HG02884 (cell line): ENCODE data around the gene XAGE3.
A peak's percentile ranks its signal among the peaks of the same experiment; 100 is the strongest.
"Not testable (repeated sequence)": the region's sequence is repeated elsewhere in the genome, so short reads cannot be mapped to it uniquely, and the experiment has no call there.

Source experiments
- ATAC-seq: cut with Tn5 transposase; IDR thresholded peaks from one replicate; pipeline ENCODE4 v1.9.1; 2021; ENCODE audit warnings: mild to moderate bottlenecking, moderate library complexity; ENCODE audit not compliant: unreplicated experiment

XAGE3 gene, protein sequence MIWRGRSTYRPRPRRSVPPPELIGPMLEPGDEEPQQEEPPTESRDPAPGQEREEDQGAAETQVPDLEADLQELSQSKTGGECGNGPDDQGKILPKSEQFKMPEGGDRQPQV

DNA sequence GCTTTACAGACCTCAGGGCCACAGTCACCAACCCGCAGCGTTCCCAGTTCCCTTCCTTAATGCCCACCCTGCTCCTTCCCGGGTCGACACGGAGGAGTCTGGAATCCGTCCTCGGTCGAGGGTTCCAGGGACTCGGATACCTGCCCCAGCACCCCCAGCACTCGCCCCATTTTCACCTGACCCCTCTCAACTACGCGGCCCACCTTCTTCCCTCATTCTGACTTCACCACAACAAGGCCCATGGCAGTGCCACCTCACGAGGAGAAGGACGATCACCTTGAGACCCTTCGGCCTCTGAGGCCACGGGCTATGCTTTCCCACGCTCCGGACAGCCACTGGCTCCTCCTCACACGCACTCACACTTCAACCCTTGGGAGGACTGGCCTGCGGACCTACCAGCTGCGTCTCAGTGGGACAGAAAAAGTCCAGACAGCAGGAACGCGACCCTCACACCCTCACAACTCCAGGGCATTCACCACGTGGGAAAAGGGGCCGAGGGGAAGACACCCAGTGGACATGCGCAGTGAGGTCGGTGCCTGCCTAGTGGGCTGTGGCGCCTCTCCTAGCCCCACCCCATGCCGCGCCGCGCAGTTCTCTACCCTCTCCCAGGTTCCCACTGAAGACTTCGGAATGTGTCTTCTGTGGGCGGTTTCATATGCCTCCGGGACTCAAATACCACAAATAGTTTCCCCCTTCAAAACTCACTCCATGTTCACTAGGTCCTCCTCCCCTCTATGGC, at the start of gene XAGE3:
Gene XAGE3 (minus strand): TSS at position 474 of the 739 bp plus-strand sequence. CDS start 950 bp downstream, outside the sequence.
- no peak for ATAC-seq

DNA sequence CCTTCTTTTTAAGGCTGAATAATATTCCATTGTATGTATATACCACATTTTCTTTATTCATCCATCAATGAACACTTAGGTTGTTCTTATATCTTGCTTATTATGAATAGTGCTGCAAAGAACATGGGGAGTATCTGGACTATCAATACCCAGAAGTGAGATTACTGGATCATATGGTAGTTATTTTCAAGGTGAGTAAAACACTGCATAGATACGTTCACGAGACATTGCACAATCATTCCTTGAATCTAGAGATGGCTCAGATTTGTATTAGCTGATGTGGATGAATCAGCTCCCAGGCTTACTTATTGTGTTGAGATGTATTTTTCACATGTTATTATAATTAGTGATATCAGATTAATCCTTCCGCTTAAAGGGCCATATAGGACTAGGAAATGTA, 46.8 kb upstream of the XAGE3 start:
- ATAC-seq: not testable (repeated sequence)

DNA sequence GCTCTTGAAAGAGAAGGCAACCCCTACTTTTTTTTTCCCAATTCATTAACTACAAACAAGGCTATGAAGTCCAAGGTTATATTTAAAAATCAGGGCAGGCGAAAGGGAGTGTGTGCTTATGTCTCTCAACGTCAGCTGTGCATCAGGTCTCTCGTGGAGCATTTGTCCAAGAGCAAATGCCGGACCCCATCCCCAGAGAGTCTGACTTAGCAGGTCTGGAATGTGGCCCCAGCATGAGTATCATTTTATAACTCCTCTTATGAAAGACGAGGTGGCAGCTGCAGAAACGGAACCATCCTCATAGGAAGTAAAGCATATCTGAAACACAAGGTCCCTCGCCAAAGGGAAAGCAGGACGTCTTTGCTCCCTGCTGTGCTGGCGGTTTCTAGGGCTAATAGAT, 45.8 kb upstream of the XAGE3 start:
- not testable (repeated sequence) for ATAC-seq

DNA sequence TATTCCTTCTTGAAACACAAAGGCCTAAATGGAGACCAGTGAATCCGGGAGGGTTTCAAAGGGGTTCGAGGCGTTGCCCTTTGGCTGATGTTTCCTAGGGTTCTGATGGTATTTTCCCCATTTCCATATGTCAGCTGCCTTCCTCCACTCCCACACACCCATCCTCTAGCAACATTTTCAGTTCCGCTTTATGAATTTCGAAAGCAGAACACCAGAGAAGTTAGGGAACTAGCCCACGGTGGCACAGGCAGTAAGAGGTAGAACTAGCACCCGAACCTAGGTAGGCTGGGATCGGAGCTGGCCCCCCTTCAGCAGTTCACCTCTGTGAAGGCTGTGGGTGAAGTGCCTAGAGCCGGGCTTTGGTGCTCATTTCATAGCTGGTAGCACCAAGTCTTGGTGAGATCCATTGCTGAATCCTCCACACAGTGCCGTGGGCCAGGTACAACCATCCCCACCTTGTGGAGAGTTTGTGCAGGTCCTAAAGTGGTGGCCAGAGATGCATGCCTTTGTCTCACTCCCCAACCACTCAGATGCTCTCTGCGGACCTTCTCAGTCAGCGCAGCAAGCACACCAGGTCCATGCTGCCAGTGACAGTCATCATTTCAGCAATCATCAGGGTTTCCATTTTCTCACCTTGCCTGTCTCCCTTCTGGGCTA, 41.6 kb upstream of the XAGE3 start:
- not testable (repeated sequence) for ATAC-seq

DNA sequence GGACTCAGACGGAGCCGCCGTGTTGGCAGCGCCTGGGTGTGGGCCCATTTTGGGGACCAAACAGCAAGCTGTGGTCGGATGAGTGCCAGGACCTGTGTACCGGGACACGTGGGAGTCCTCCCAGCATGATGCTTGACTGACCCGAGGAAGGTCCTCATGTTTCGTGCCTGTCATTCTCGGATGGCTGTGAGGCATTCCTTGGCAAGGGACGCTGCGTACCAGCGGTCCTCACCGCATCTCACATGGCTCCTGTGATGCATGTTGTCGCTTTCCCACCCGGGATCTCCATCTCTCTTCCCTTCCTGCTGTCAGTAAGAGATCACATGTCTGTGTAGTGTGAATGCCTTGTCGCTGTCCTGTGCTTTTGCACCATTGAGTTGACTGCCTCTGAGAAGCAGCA, 40.0 kb upstream of the XAGE3 start:
- ATAC-seq: not testable (repeated sequence)

DNA sequence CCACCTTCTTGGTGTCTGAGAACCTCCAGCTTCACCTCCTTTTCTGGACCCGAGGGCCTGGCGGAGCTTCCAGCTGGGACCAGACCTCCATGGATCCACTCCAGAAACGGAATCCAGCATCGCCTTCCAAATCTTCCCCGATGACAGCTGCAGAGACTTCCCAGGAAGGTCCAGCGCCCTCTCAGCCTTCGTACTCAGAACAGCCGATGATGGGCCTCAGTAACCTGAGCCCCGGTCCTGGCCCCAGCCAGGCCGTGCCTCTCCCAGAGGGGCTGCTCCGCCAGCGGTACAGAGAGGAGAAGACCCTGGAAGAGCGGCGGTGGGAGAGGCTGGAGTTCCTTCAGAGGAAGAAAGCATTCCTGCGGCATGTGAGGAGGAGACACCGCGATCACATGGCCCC, 39.3 kb upstream of the XAGE3 start:
- ATAC-seq: not testable (repeated sequence)

DNA sequence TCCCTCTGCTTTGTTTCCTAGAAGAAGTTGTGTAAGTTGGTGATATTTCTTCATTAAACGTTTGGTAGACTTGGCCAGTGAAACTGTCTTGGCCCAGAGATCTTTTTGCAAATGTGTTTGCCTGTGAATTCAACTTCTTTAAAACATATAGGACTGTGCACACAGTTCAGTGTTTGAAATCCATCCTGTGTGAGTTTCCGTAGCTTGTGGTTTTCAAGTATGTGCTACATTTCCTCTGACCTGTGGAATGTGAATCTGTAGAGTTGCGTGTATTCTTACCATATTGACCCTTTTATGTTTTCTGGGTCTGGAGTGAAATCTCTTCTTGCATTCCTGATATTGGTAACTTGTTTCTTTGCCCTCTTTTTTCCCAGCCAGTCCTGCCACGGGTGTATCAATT, 38.2 kb upstream of the XAGE3 start:
- not testable (repeated sequence) for ATAC-seq

DNA sequence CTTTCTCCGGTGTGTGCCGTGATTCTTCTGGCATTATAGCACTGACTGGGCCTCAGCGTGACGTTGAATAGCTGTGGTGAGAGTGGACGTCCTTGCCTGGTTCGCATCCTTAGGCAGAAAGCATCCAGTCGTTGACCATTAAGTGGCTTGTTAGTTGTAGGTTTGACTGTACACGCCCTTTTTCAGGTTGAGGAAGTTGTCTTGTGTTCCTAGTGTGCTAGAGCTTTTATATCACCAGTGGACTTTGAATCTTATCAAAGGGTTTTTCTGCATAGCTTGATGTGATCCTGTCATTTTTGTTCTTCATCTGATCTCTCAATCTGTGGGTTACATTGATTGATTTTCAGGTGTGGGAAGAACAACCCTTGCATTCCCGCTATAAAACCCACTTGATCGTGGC, 37.6 kb upstream of the XAGE3 start:
- ATAC-seq: not testable (repeated sequence)

DNA sequence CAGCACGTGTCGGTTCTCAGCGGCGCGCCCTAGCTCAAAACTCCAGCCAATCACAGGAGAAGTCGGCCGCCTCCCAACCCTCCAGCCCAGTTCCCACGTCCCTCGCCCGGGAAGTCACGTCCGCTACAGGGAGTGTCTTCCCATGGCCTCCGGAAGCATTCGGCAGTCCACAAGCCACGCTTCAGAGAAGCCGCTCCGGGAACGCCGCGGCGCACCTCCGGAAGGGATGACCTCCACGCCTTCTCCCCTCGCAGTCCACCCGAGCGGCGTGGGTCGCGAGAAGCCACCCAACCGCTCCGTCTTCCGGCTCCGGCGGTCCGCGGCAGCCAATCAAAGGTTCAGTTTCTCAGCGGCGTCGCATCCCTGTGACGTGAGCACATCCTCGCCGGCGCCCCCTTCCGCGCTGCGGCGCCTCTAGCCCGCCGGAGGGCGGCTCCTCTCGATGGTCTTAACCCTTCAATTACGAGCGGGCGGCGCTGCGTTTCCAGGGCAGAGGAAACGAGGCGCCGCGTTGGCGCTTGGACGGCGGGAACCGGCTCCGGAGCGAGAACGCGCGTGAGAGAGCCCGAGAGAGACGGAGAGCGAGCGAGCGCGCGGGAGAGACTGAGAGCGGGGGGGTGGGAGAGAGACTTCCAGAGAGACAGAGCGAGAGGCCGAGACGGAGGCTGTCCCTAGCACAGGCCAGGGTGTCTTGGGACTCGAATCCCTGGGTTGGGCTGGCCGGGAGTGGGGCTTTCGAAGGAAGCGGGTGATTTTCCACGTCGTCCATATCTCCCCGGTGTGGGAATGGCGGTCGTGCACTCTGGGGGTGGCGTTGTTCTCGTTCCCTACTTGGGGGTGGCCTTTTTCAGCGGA, 29.2 kb upstream of the XAGE3 start, which contains the start of gene FAM156B:
Gene FAM156B (plus strand): TSS at position 476 of the 855 bp plus-strand sequence. CDS start 9,896 bp downstream, outside the sequence.
- ATAC-seq: peak; percentile 82

DNA sequence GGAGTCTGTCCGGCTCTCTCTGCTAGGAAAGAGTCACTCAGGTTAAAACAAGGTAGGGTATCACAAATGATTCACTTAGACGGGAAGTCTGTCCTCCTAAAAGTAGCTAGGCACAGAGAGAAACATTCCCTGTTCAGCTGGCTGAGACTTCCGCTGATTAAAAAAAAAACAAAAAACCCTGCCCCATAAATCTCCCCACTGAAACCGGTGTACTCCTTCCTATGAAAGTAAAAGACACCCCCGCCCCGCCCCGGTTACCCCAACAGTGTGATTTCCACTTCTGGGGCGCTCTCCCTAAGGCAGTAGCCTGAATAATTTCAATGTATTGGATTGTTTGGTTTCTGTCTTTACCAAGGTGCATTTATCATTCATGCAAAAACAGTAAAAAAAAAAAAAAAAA, 28.6 kb upstream of the XAGE3 start:
- peak; percentile 33 for ATAC-seq

DNA sequence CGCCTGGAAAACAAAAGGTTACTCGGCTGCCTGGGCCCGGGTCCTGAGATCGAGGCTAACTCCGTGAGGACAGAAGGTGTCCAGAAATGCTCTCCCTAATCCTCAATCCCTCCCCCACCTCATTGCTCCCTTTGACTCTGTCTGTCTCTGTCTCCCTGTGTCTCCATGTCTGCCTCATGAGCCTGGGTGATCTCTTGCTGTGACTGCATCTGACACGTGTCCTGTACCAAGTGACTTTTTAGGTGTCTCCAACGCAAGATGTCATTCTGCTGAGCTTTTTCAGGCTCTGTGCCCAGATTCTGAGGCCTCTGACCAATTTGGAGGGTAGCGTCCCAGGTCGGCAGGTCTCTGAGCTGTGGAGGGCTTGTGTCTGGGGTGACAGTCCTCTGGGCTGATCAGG, 20.2 kb upstream of the XAGE3 start:
- not testable (repeated sequence) for ATAC-seq

DNA sequence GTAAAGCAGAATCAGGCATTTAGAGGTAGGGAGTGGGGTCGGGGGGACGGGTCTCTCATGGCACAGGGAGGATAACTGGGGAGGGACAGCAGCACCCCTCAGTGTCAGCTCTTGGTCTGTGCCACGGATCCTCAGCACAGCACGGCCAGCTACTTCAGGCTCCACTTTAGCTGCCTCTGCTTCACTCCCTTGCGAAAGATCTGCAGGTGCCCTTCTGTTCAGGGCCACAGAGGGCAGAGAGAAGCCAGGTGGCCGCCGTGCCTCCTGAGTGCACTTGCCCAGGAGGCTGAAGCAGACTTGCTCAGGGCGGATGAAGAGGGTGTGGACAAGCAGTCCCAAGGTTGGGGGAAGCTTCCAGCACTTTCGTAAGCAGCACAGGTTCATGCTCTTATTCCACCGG, 19.6 kb upstream of the XAGE3 start:
- ATAC-seq: not testable (repeated sequence)

DNA sequence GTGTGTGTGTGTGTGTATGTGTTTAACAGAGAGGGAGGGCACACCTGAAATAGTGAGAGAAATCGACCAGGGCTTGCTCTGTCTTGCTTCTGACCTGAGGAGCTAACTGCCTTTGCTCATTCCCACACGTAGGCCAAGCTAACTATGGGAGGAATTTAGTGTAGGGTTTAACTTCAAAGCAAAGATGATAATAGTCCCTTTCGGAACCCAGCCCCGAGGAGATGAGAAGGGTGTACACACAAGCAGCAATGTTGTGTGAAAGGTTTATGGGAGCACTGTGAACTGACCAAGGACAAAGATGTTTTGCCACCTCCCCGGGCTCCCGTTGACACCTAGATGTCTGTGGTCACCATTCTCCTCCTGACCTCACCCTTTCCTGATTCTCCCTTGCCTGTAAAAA, 8.5 kb upstream of the XAGE3 start:
- ATAC-seq: not testable (repeated sequence)

DNA sequence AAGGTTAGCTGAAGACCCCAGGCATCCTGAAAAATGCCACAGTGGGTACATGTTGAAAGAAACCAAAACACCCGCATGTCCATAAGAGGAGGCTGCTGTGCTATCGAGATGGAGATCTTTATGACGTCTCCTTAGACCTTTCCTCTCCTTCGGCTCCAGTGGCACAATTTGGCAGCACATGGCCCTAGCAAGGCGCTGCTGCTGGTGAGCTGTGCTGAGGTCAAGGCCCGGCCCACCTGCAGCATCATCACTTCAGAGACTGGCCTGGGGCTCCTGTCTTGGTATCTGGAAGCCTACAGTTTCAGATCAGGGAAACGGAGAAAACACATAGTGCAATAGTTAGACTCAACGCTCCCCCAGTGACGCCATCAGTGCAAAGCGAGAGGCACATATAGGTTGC, 7.6 kb upstream of the XAGE3 start:
- ATAC-seq: not testable (repeated sequence)

DNA sequence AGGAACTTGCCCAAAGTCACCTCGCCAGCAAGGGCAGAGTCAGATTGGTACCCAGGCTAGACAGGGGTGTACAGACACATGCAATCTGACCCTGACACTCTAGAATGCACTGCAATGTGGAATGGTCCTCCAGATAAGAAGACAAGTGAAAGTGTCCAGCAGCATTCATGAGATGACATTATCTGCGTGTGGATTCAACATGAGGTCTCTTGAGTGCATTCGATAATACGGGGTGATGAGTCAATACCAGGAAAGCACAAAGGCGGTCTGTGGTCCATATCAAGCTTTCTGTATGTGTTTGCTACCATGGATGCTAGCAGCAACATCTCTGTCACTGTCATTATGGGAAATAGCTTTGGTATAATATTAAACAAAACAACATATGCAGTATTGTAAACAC, 6.8 kb upstream of the XAGE3 start:
- no peak for ATAC-seq

DNA sequence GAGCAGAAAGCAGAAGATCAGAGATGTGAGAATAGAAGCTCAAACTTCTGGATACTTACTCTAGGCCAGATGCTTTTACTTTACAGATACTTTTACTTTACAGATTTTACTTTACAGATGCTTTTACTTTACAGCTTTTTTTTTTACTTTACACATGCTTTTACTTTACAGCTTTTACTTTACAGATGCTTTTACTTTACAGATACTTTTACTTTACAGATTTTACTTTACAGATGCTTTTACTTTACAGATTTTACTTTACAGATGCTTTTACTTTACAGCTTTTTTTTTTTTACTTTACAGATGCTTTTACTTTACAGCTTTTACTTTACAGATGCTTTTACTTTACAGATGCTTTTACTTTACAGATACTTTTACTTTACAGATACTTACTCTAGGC, 5.9 kb upstream of the XAGE3 start:
- ATAC-seq: not testable (repeated sequence)

DNA sequence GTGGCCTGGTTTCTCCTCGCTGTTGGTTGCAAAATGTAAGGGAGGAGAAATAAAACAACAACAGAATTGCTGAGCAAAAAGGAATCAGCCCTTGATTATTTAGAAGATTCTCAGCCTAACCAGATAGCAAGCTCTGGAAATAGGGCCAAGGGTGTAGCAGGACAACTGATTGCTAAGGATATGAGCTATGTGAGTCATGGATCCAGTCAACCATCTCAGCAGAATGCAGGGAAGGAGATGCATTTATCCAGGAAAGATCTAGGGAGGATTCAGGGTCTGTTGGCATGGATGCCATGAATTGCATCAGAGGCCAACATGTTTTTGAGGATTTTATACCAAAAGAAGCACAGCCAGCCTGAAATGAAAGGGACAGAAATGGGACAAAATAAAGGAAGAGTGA, 2.2 kb upstream of the XAGE3 start:
- ATAC-seq: no peak

DNA sequence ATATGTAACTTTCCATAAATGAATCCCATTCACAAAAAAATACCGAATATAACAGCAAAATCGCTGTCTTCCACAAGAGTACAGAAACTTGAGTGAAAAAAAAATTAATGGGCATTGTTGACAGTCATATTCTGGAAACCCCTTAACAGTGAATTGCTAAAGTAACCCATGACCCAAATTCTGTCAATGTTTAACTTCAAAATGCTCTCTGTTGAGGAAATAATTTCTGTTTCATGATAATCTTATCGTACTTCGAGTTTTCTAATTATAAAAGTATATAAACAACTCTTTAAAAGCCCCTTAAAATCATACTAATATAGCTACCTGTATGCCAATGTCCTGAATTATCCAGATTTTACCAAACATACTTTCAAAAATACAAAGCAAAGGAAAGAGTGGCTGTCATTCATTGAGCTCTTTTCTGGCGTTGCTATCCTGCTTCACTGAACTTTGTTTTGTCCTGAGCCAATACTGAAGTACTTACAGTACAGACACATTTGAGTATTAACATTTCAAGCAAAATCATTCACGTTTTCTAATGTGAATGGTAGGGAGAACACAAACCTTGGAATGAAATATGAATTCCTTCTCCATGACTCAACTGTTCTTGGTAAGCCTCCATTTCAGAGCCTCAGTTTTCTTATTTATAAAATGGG, 2.4 kb downstream of the XAGE3 start:
- no peak for ATAC-seq

DNA sequence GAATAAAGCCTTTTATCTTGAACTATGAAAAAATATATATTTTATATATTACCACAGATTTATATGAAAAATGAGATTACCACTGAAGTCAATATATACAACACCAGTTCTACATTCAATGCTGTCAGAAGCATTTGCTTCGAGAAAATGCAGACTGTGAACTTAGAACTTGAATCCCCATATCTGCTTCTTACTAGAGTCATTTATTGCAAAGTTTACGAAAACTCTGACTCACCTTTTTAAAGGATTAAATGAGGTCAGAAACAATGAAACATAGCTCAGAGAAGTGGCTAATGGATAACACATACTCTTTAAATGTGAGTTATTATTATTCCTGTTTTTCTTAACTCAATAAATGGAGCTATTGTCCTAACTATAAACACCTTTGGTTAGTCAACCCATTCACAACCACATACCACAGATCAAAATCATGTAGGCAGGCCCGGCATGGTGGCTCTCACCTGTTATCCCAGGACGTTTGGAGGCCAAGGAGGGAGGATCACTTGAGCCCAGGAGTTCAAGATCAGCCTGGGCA, 10.8 kb downstream of the XAGE3 start:
- ATAC-seq: not testable (repeated sequence)

DNA sequence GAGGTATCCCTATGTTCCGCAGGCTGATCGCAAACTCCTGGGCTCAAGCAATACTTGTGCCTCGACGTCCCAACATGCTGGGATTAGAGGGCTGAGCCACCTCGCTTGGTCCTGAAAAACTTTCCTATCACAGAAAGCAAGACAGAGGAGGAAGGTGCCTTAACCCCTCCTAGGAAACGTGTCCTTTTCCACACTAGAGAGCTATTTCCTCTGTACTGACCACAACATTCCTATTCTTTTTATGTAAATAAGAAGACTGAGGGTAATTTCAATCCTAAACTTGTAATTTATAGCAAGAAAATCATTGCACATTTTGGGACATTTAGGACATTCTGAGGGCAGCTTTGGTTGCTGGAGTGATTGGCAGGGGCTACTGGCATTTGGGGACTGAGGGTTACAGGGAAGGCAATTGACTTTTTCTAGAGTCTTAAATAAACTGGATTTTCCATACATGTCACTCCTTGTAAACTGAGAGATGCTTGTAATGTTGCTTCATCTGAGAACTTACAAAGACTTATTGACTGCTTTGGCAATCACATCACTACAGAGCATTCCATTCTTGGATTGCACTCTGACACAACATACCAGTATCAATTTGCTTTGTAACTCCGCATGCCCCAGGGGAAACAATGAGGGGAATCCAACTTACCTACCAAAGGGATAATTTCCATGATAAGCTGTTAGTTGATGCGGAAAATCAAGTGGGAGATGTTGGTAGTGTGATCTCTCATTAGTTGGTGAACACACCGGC, 15.6 kb downstream of the XAGE3 start:
- no peak for ATAC-seq
